ENCODE results near the gene CHPF2. TPM values are rescaled to one million over a fixed set of nuclear protein-coding genes. Genes with fewer than 3 reads are reported as not detected.

The CHPF2 gene
- total RNA-seq, 1 donor from 2014 or later, result 37.2 TPM

GRCh38 chr7:151207804-151208203 is 24.5 kb upstream of the CHPF2 start:
- Histone ChIP-seq H3K27ac (no peak overlapping the region), H3K36me3 (peaks cover 2% of the 10 kb centered on the region), H3K27me3 (peaks cover 11% of the 10 kb centered on the region), H3K4me3 (no peak overlapping the region), H3K4me1 (no peaks in the 10 kb centered on the region), H3K9me3 (no peaks in the 10 kb centered on the region)
- TF ChIP-seq, protein P1, sequence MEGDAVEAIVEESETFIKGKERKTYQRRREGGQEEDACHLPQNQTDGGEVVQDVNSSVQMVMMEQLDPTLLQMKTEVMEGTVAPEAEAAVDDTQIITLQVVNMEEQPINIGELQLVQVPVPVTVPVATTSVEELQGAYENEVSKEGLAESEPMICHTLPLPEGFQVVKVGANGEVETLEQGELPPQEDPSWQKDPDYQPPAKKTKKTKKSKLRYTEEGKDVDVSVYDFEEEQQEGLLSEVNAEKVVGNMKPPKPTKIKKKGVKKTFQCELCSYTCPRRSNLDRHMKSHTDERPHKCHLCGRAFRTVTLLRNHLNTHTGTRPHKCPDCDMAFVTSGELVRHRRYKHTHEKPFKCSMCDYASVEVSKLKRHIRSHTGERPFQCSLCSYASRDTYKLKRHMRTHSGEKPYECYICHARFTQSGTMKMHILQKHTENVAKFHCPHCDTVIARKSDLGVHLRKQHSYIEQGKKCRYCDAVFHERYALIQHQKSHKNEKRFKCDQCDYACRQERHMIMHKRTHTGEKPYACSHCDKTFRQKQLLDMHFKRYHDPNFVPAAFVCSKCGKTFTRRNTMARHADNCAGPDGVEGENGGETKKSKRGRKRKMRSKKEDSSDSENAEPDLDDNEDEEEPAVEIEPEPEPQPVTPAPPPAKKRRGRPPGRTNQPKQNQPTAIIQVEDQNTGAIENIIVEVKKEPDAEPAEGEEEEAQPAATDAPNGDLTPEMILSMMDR (IDR thresholded peaks at IDR 0.05), result no peak
- intact Hi-C loops (cut with DNase I), result no loop called here
- no peak for ATAC-seq
- no peak for DNase-seq

DNA sequence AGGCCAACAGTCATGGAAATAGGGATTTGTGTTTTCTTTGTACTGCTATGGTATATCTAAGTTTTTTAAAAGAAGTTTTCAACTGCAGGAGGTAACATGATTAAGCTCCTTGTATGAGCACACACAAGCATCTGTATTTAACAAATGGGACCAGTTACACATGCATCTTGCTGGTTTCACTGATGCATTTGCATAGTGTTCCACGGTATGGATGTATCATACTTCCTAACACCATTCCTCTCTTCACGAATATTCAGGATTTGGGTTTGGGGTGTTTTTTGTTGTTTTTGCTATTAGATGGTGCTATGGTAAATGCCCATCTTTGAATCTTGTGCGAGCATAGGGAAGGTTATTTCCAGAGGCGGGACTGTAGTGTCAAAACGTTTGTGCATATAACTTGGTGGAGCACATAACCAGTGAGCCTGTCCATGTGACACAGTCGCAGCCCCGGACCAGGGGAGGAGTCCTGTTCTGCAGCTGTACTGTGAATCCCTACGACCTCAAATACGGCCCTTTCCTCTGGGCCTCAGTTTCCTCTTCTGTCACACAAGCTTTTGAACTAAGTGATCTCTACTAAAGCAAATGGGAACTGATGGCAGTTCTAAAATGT is 23.9 kb upstream of the CHPF2 start:
- ATAC-seq (no peak), DNase-seq (no peak)
- no peaks in the 10 kb centered on the region for H3K9me3 ChIP-seq
- H3K4me3 ChIP-seq, result no peak overlapping the region
- TF ChIP-seq, protein P1 (IDR thresholded peaks at IDR 0.05), result no peak
- H3K27me3 ChIP-seq, result peaks cover 11% of the 10 kb centered on the region
- intact Hi-C loops (cut with DNase I), result no loop called here
- H3K4me1 ChIP-seq, result no peaks in the 10 kb centered on the region
- H3K27ac ChIP-seq, result no peak overlapping the region
- H3K36me3 ChIP-seq, result peaks cover 8% of the 10 kb centered on the region

GRCh38 chr7:151209588-151209987 is 22.7 kb upstream of the CHPF2 start:
- ATAC-seq (no peak), DNase-seq (no peak)
- peaks cover 9% of the 10 kb centered on the region for H3K27me3 ChIP-seq
- TF ChIP-seq, protein P1 (IDR thresholded peaks at IDR 0.05), result no peak
- H3K4me1 ChIP-seq, result no peaks in the 10 kb centered on the region
- H3K9me3 ChIP-seq, result no peaks in the 10 kb centered on the region
- peaks cover 20% of the 10 kb centered on the region for H3K36me3 ChIP-seq
- intact Hi-C loops (cut with DNase I), result no loop called here
- no peak overlapping the region for H3K27ac ChIP-seq
- no peak overlapping the region for H3K4me3 ChIP-seq

GRCh38 chr7:151210087-151210854 is 22.0 kb upstream of the CHPF2 start, which contains the start of gene H2BK1:
H2BK1 (minus strand) TSS chr7:151210488; CDS start chr7:151210318, 170 bp downstream.
- H3K27me3 ChIP-seq, result peaks cover 2% of the 10 kb centered on the region
- H3K4me3 ChIP-seq, result no peak within 1 kb of the TSS
- peaks cover 27% of the 10 kb centered on the region for H3K36me3 ChIP-seq
- intact Hi-C loops (cut with DNase I), result no loop called here
- ATAC-seq (no peak), DNase-seq (no peak)
- H3K4me1 ChIP-seq, result no peaks in the 10 kb centered on the region
- no peak within 1 kb of the TSS for H3K27ac ChIP-seq
- TF ChIP-seq, protein P1 (IDR thresholded peaks at IDR 0.05), result no peak
- no peaks in the 10 kb centered on the region for H3K9me3 ChIP-seq

GRCh38 chr7:151211155-151211772 is 21.0 kb upstream of the CHPF2 start:
- Histone ChIP-seq H3K27ac (no peak overlapping the region), H3K27me3 (no peaks in the 10 kb centered on the region), H3K36me3 (peaks cover 37% of the 10 kb centered on the region), H3K9me3 (no peaks in the 10 kb centered on the region), H3K4me1 (no peaks in the 10 kb centered on the region), H3K4me3 (no peak overlapping the region)
- ATAC-seq, result no peak
- TF ChIP-seq, protein P1 (IDR thresholded peaks at IDR 0.05), result no peak
- DNase-seq, result no peak
- intact Hi-C loops (cut with DNase I), result no loop called here
